HepG2 (cell line): ENCODE results near the gene IQCE. TPM values are rescaled to one million over a fixed set of nuclear protein-coding genes. Genes with fewer than 3 reads are reported as not detected.

ENCODE experiments used
- FIP1L1 ChIP-seq: fragments of 200-400 bp; formaldehyde crosslinking; IDR thresholded peaks from 2 replicates; pipeline ENCODE4 v1.6.1; 2018; ENCODE audit warnings: low read depth, mild to moderate bottlenecking, low read length, moderate library complexity, borderline replicate concordance; ENCODE audit not compliant: insufficient read depth
- GPN1 ChIP-seq: sonication (generic); formaldehyde crosslinking; IDR thresholded peaks from 2 replicates; pipeline ENCODE4 v1.5.1; 2020; ENCODE audit warnings: missing genetic modification reagents, borderline replicate concordance
- HHEX ChIP-seq: IDR thresholded peaks from 2 replicates; pipeline ENCODE4 v1.6.1; 2016; ENCODE audit warnings: control low read depth
- MLLT10 ChIP-seq: sonication (generic); formaldehyde crosslinking; IDR thresholded peaks from 2 replicates; pipeline ENCODE4 v1.4.0; 2020; ENCODE audit warnings: missing genetic modification reagents
- MNT ChIP-seq: fragments of 450-650 bp; IDR thresholded peaks from 2 replicates; pipeline ENCODE4 v1.6.1; 2016
- MTA3 ChIP-seq: sonication (generic); formaldehyde crosslinking; IDR thresholded peaks from 2 replicates; pipeline ENCODE4 v1.4.0; 2020; ENCODE audit warnings: missing genetic modification reagents
- MXI1 ChIP-seq: IDR thresholded peaks from 3 replicates; pipeline ENCODE4 v1.6.1; 2012; ENCODE audit warnings: low read depth, low read length, inconsistent platforms, borderline replicate concordance
- MYNN ChIP-seq: sonication (generic); formaldehyde crosslinking; IDR thresholded peaks from 2 replicates; pipeline ENCODE4 v1.4.0; 2020; ENCODE audit warnings: mild to moderate bottlenecking, low read depth, missing genetic modification reagents
- ZBED4 ChIP-seq: sonication (generic); formaldehyde crosslinking; IDR thresholded peaks from 2 replicates; pipeline ENCODE4 v1.4.0; 2020; ENCODE audit warnings: missing genetic modification reagents, borderline replicate concordance
- ZNF354B ChIP-seq: sonication (generic); formaldehyde crosslinking; IDR thresholded peaks from 2 replicates; pipeline ENCODE4 v1.8.0; 2022; ENCODE audit warnings: mild to moderate bottlenecking, missing genetic modification reagents
- ZNF407 ChIP-seq: sonication (generic); formaldehyde crosslinking; IDR thresholded peaks from one replicate; pipeline ENCODE4 v1.5.1; 2020; ENCODE audit warnings: mild to moderate bottlenecking, missing genetic modification reagents; ENCODE audit errors: not compliant biosample characterization
- ZNF713 ChIP-seq: sonication (generic); formaldehyde crosslinking; IDR thresholded peaks from 2 replicates; pipeline ENCODE4 v1.4.0; 2020; ENCODE audit warnings: mild to moderate bottlenecking, missing genetic modification reagents
- ZNF839 ChIP-seq: sonication (generic); formaldehyde crosslinking; IDR thresholded peaks from 2 replicates; pipeline ENCODE4 v1.4.0; 2020; ENCODE audit warnings: missing genetic modification reagents, mild to moderate bottlenecking, borderline replicate concordance
- ZNF841 ChIP-seq: sonication (generic); formaldehyde crosslinking; IDR thresholded peaks from 2 replicates; pipeline ENCODE4 v1.8.1; 2023; ENCODE audit warnings: missing genetic modification reagents, borderline replicate concordance
- polyA plus RNA-seq, 8 experiments: library from polyadenylated mRNA; depleted of rRNA in 3 of 8; stranded (reverse) in 7 of 8; unstranded in 1 of 8; fragments of >200 nt; fragmentation: Illumina TruSeq in 4 of 8; extraction: Trizol in 4 of 8; gene quantifications; 2 replicates each; pipeline versions ENCODE4 v1.2.1 to v1.2.3, GENCODE V29; 2011 to 2016; ENCODE audit warnings: low read depth in 4 of 8, missing spikeins in 1 of 8, mixed read lengths in 1 of 8; ENCODE audit not compliant: insufficient read depth in 1 of 8
- total RNA-seq, 5 experiments: library from RNA; depleted of rRNA; stranded (reverse); fragments of >200 nt; fragmentation: Illumina TruSeq; extraction: Trizol; gene quantifications; 2 replicates each; pipeline ENCODE4 v1.2.3, GENCODE V29; 2016; ENCODE audit warnings: low read depth in 1 of 5

IQCE gene
- total and polyA plus RNA-seq, 2 of the 13 experiments (the other 11 are each of a cell fraction or from before 2014, with no cell fraction given), result 1.5 to 2.5 TPM

GRCh38 chr7:2641406-2642393, 82.9 kb downstream of the IQCE start (continued):
- no peak for TF ChIP-seq ZNF407
- no peak for TF ChIP-seq HHEX
- TF ChIP-seq ZNF839, result no peak
- peak; percentile 99 for TF ChIP-seq ZBED4
- TF ChIP-seq FIP1L1, result no peak
- TF ChIP-seq ZNF354B, result no peak
- no peak for TF ChIP-seq MYNN (CRISPR knock-in tag)
- peak; percentile 60; the same call in 1 of the 3 replicates for TF ChIP-seq MXI1
- TF ChIP-seq ZNF713, result no peak
- no peak for TF ChIP-seq ZNF841
- no peak for TF ChIP-seq MLLT10
- no peak for TF ChIP-seq MTA3 (CRISPR knock-in tag)
- no peak for TF ChIP-seq GPN1 (CRISPR knock-in tag)
- TF ChIP-seq MNT, result no peak
